Endothelial cell of umbilical vein (primary cell): ENCODE measurements around the gene BIN1.

Experiments
- CTCF ChIP-seq, 2 donors: IDR thresholded peaks; 1 replicate in 1 of 2; 2 replicates in 1 of 2; pipeline ENCODE4 v1.5.1; 2011; ENCODE audit warnings: low read length in 2 of 2, mild to moderate bottlenecking in 2 of 2, moderate library complexity in 2 of 2, control low read depth in 1 of 2, inconsistent platforms in 1 of 2, low read depth in 1 of 2; ENCODE audit not compliant: insufficient read depth in 1 of 2; ENCODE audit errors: extremely low read depth in 1 of 2
- MAX ChIP-seq: IDR thresholded peaks from 2 replicates; pipeline ENCODE4 v1.6.1; 2011; ENCODE audit not compliant: insufficient read depth, insufficient read length
- MYC ChIP-seq: IDR thresholded peaks from one replicate; pipeline ENCODE4 v1.6.1; 2011; ENCODE audit warnings: mild to moderate bottlenecking, low read depth, low read length
- POLR2A ChIP-seq: IDR thresholded peaks from 2 replicates; pipeline ENCODE4 v1.6.1; 2012; ENCODE audit warnings: low read depth, mild to moderate bottlenecking, control low read depth, low read length
- POLR2AphosphoS5 ChIP-seq: IDR thresholded peaks from 2 replicates; pipeline ENCODE4 v1.6.1; 2012; ENCODE audit warnings: low read depth, mild to moderate bottlenecking, control low read depth, low read length, moderate library complexity; ENCODE audit not compliant: insufficient read depth

- TF ChIP-seq POLR2A, result no peak
- TF ChIP-seq CTCF (IDR thresholded peaks at IDR 0.05; ENCODE audit: extremely low read depth in 1 of 2, insufficient read depth in 1 of 2, low read depth in 1 of 2, low read length in 2 of 2), result no peak
- no peak for TF ChIP-seq POLR2AphosphoS5
- no peak for TF ChIP-seq MYC
- TF ChIP-seq MAX, result no peak
These were observed 41.0 kb downstream of the BIN1 start for GRCh38 chr2:127065940-127066318.
